Thoracic aorta (tissue), 2 donors: Measurements from ENCODE around the gene ZNF217. TPM values are rescaled to one million over a fixed set of nuclear protein-coding genes. Genes with fewer than 3 reads are reported as not detected.
A peak's percentile ranks its signal among the peaks of the same experiment; 100 is the strongest.
"Not testable (repeated sequence)": the region's sequence is repeated elsewhere in the genome, so short reads cannot be mapped to it uniquely, and the experiment has no call there.

ENCODE experiments used
- ATAC-seq: fragments of 150-250 bp; one replicate; pipeline ENCODE4 v1.8.0; 2017; ENCODE audit warnings: low read depth; ENCODE audit not compliant: insufficient number of reproducible peaks, low FRiP score
- DNase-seq: peaks from one replicate; pipeline ENCODE4 v3.0.0-alpha.2; 2020; ENCODE audit warnings: low spot score
- H3K27ac ChIP-seq, 2 donors: fragments of 200-600 bp; sonication (generic); 1 replicate in 1 of 2; 2 replicates in 1 of 2; pipeline ENCODE4 v1.5.1; 2016; ENCODE audit warnings: mild to moderate bottlenecking in 2 of 2, moderate library complexity in 2 of 2
- H3K27me3 ChIP-seq: fragments of 200-600 bp; sonication (generic); replicated peaks from 2 replicates; pipeline ENCODE4 v1.6.0; 2016; ENCODE audit warnings: mild to moderate bottlenecking; ENCODE audit not compliant: insufficient read depth
- H3K36me3 ChIP-seq: fragments of 200-600 bp; sonication (generic); one replicate; pipeline ENCODE4 v1.5.1; 2016
- H3K4me1 ChIP-seq, 2 donors: fragments of 200-600 bp; sonication (generic); 1 replicate in 1 of 2; 2 replicates in 1 of 2; pipeline versions ENCODE4 v1.5.1 to v1.6.0; 2016; ENCODE audit warnings: low read depth in 2 of 2, mild to moderate bottlenecking in 1 of 2; ENCODE audit not compliant: control insufficient read depth in 1 of 2
- H3K4me3 ChIP-seq: fragments of 200-600 bp; sonication (generic); 2 replicates; pipeline ENCODE4 v1.5.1; 2016; ENCODE audit warnings: mild to moderate bottlenecking
- H3K9me3 ChIP-seq: fragments of 200-600 bp; sonication (generic); 2 replicates; pipeline ENCODE4 v1.5.1; 2016
- total RNA-seq, 2 donors: library from RNA; depleted of rRNA; stranded (reverse); fragments of >200 nt; gene quantifications; one replicate each; pipeline versions ENCODE4 v1.1.0 to v1.2.3, GENCODE V29; 2016
- TF ChIP-seq, protein P1 (sequence below): fragments of 200-600 bp; sonication (generic); IDR thresholded peaks from one replicate; pipeline ENCODE4 v1.5.1; 2019; ENCODE audit warnings: antibody characterized with exemption

ZNF217 gene
- total RNA-seq, 2 donors from 2014 or later, result 12.5 to 21.4 TPM

DNA sequence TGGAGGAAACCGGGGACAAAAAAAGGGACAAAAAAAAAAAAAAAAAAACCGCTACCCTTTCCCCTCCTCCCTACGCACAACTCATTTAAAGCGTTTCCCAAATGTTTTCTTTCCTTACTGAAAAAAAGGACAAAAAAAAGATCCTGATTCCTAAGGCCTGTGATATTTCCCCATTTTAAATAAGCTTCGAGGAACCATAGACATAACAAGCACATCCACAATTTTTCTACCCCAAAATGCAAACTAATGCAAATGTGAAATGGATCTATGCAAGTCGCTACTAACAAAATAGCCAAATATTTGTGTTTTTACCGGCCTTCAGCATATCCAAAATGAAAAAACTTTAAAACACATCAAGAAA lies 1.4 kb upstream of the ZNF217 start:
- ATAC-seq, result no peak
- H3K27ac ChIP-seq, result peak overlapping the region; percentile 67 to 80

DNA sequence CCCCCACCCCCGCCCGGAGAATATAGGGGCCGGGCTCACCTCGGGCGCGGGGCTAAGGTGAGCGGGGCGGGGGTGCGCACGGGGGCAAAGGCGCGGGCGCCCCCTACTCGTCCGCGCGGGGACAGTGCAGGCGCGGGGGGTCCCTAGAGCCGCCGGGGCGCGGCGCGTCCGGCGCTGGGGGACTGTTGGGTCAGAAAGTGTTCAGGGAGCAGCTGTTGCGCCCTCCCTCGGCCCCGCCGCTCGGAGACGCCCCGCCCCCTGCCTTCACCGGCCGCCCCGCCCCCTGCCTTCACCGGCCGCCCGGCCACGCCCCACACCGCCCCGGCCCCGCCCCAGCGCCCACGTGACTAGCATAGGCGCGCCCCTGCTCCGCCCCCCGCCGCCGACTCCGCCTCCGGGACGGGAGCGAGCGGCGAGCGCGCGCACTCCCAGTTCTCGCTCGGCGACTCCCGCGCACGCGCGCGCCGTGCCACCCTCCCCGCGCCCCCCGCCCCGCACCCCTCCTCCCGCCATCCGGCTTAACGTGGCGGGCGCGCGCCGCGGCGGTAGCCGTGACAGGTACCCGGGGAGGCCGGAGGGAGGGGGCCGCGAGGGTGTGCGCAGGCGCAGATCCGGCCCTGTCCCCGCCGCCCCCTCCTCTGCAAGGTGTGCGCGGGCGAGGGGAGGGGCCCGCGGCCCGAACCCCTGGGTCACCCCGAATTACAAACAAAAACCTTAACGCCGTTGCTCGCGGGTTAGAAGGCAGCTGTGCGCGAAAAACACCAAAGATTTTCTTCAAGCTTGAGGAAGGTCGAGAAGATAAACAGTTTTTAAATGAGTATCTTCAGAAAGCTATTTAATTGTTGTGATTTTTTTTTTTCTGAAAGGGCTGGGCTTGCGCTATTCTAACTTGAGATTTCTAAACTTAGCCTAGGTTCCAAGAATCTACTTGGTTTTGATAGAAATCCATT lies 704 bp upstream of the ZNF217 start:
- DNase-seq, result peak; percentile 85
- H3K4me3 ChIP-seq, result peak overlapping the region; percentile 99

More for the DNA sequence above, 1.4 kb upstream of the ZNF217 start:
- TF ChIP-seq, protein P1, sequence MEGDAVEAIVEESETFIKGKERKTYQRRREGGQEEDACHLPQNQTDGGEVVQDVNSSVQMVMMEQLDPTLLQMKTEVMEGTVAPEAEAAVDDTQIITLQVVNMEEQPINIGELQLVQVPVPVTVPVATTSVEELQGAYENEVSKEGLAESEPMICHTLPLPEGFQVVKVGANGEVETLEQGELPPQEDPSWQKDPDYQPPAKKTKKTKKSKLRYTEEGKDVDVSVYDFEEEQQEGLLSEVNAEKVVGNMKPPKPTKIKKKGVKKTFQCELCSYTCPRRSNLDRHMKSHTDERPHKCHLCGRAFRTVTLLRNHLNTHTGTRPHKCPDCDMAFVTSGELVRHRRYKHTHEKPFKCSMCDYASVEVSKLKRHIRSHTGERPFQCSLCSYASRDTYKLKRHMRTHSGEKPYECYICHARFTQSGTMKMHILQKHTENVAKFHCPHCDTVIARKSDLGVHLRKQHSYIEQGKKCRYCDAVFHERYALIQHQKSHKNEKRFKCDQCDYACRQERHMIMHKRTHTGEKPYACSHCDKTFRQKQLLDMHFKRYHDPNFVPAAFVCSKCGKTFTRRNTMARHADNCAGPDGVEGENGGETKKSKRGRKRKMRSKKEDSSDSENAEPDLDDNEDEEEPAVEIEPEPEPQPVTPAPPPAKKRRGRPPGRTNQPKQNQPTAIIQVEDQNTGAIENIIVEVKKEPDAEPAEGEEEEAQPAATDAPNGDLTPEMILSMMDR, result no peak
- DNase-seq, result no peak
- Histone ChIP-seq H3K4me1 (peaks cover 3 to 12% of the 10 kb centered on the region in 2 donors), H3K27me3 (no peaks in the 10 kb centered on the region), H3K36me3 (no peaks in the 10 kb centered on the region), H3K9me3 (no peaks in the 10 kb centered on the region), H3K4me3 (peak overlapping the region; percentile 99)

DNA sequence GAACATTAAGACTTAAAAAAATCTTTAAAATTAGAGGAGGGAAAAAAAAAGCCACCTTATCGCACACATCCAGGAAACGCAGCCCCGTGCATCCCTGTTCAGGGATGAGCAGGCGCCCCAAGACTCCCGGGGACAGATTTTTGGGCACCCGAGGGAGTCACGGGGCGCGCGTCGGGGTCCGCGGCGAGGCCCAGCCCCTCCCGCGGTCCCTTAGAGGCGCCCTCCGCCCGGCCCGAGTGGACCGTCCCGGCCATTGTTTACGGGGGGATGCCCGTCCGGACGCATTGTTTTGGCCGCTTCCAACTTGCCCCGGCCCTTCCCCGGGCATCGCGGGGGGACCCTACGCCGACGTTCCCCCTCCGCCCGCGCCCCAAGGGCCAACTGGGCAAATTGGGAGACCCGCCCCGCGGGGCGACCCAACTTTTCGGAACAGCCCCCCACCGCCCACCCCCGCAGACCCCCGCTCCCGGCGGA lies 610 bp downstream of the ZNF217 start:
- Histone ChIP-seq H3K36me3 (no peaks in the 10 kb centered on the region), H3K27ac (peak overlapping the region; percentile 89 to 98), H3K4me3 (peak overlapping the region; percentile 99), H3K27me3 (no peaks in the 10 kb centered on the region), H3K9me3 (no peaks in the 10 kb centered on the region), H3K4me1 (peaks cover 3 to 18% of the 10 kb centered on the region in 2 donors)
- TF ChIP-seq, protein P1, result no peak
- ATAC-seq, result no peak
- no peak for DNase-seq

More for the DNA sequence above, 704 bp upstream of the ZNF217 start:
- TF ChIP-seq, protein P1, result no peak
- peak overlapping the region; percentile 82 to 98 for H3K27ac ChIP-seq
- no peaks in the 10 kb centered on the region for H3K27me3 ChIP-seq
- H3K4me1 ChIP-seq, result peaks cover 3 to 18% of the 10 kb centered on the region in 2 donors
- ATAC-seq, result peak; percentile 90
- no peaks in the 10 kb centered on the region for H3K36me3 ChIP-seq
- H3K9me3 ChIP-seq, result no peaks in the 10 kb centered on the region

DNA sequence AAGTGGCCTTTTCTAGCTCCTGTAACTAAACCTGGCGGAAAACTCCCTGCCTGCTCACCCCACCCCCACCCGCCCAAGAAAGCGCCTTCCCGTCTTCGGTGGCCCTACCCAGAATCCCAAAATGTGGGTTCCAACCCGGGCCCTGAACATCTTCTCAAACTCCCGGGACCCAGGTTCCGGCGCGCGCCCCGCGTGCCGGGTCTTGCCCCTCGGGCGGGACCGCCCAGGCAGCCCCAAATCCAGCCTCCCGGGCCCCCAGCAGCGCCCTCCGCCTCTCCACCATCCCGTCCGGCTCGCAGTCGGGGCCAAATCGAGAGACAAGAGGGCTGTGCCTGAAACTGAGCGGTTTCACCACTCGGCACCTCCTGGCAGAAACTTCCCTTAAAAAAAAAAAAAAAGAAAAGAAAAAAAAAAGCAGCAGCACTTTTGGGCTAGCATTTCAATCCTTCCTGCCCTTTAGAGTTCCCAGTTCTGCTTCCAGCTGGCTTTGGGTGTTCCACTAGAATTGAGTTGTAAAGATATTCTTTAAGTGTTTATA lies 1.1 kb downstream of the ZNF217 start:
- DNase-seq, H3K36me3 ChIP-seq, H3K27me3 ChIP-seq, H3K9me3 ChIP-seq: not testable (repeated sequence)
- Histone ChIP-seq H3K4me3 (peak overlapping the region; percentile 99), H3K4me1 (peaks cover 3 to 18% of the 10 kb centered on the region in 2 donors), H3K27ac (peak overlapping the region; percentile 89 to 98)
- ATAC-seq, result peak; percentile 21

DNA sequence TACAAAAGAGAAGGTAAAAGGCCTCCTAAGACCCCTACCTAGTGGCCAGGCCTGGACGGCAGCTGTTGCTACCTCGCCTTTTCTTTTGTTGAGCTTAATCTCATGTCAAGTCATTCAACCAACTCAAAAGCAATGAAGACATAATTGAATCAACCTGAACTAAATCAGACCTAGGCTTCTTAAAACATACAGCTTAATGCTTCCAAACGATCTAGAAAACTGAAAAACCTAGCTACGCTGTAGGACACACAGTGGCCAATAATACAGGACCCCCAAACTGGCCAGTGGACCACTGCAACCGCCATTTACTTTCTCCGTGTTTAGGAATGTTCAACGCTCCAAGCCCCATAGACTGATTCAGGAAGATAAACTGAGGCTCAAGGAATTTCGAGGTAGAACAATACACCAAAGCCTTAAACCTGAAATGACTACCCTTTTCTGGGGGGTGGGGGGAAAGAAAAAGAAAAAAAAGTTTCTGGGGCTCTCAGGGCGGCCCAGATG lies 1.6 kb downstream of the ZNF217 start:
- H3K27me3 ChIP-seq, ATAC-seq, H3K9me3 ChIP-seq, H3K36me3 ChIP-seq, DNase-seq: not testable (repeated sequence)
- Histone ChIP-seq H3K4me3 (peak overlapping the region; percentile 99), H3K27ac (peak overlapping the region; percentile 89 to 98), H3K4me1 (peaks cover 3 to 18% of the 10 kb centered on the region in 2 donors)

DNA sequence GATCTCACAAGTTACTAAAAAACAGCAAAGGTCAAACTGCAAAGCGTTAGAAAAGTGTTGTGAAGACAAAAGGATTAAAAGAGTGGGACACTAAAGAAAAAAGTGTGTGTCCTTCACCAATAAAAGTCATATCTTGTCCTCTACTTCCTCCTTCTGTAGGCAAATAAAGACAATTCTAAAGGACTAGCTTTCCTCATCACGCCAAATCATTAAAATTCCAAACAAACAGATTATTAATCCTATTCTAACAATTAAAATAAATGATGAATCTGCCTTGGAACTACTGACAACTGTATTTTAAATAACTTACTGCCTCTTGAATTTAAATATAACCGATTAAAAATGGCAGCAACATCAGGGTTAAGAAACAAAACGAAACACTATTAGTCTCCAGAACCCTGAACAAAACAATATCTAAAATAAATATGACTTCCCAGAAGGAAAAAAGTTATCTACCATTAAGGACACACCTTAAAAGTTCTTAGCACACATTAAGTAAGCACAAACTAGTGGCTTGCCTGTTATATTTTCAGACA lies 2.4 kb downstream of the ZNF217 start:
- ATAC-seq, H3K27me3 ChIP-seq, H3K36me3 ChIP-seq, DNase-seq, H3K9me3 ChIP-seq: not testable (repeated sequence)
- H3K27ac ChIP-seq, result peak overlapping the region; percentile 53 to 98
- H3K4me1 ChIP-seq, result peaks cover 3 to 22% of the 10 kb centered on the region in 2 donors
- H3K4me3 ChIP-seq, result peak overlapping the region; percentile 99

DNA sequence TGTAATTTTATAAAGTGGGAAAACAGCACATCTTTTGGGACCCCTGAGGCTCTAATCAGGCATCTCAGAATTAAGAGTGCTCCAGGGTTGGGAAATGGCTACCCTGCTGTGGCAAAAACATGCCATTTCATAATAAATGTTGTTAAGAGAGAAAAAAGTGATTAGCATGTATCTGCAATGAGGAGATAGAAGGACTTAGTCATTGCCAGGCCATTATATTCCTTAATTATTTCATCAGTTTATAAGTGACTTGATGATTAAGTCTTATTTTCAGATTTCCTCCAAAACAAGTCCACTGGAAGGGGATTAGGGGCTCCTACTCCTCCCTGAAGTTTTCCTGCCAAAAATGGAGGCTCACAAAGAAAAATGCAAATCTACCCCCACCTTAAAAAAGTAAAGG lies 3.0 kb downstream of the ZNF217 start:
- Histone ChIP-seq H3K4me3 (peak overlapping the region; percentile 99), H3K27ac (peak overlapping the region in 1 of 2 donors; percentile 98), H3K4me1 (peaks cover 5 to 22% of the 10 kb centered on the region in 2 donors)
- not testable (repeated sequence) for DNase-seq, H3K27me3 ChIP-seq, ATAC-seq, H3K36me3 ChIP-seq, H3K9me3 ChIP-seq

DNA sequence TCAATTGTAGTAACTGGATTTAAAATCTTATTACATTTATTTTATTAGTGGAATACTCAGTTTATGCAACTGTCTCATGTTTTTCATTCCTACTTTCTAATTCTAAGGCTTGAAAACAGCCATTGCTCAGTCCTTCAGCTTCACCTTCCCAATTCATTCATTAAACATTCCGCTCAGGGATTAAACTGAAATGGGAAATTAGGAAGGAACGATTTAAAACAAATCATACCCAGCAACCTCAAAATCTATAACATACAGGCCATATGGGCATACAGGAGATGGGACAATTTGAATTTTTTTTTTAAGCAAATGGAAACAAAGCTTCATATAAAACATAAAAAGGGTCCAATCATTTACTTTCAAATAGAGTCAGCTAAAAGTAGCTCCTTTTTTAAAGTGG lies 3.5 kb downstream of the ZNF217 start:
- not testable (repeated sequence) for H3K36me3 ChIP-seq, ATAC-seq, H3K27me3 ChIP-seq, DNase-seq, H3K4me3 ChIP-seq, H3K9me3 ChIP-seq
- Histone ChIP-seq H3K27ac (peak overlapping the region; percentile 41 to 98), H3K4me1 (peaks cover 7 to 21% of the 10 kb centered on the region in 2 donors)
